Suprapubic skin (tissue), 3 donors: Measurements from ENCODE around the gene KCNH1.

Experiments used
- CTCF ChIP-seq, 2 donors: fragments of 200-600 bp in 1 of 2; fragments of 450-650 bp in 1 of 2; sonication (generic) in 1 of 2; IDR thresholded peaks; one replicate each; pipeline ENCODE4 v1.5.1; 2016 to 2019; ENCODE audit warnings: antibody characterized with exemption in 2 of 2, mild to moderate bottlenecking in 1 of 2, moderate library complexity in 1 of 2
- EP300 ChIP-seq: sonication (generic); formaldehyde crosslinking; IDR thresholded peaks from one replicate; pipeline ENCODE4 v1.6.1; 2017; ENCODE audit warnings: antibody characterized with exemption
- POLR2A ChIP-seq, 2 donors: fragments of 450-650 bp; IDR thresholded peaks; one replicate each; pipeline ENCODE4 v1.6.1; 2017; ENCODE audit warnings: antibody characterized with exemption in 2 of 2, mild to moderate bottlenecking in 2 of 2, moderate library complexity in 2 of 2

- TF ChIP-seq CTCF (IDR thresholded peaks at IDR 0.05) (no peak), POLR2A (IDR thresholded peaks at IDR 0.05) (no peak), EP300 (no peak)
Measured at GRCh38 chr1:210944252-210944651, 189.7 kb downstream of the KCNH1 start.
